SU-DHL-6 (cell line): ENCODE data around the gene SYCP3.

Experiments used
- H2AFZ ChIP-seq: fragments of 200-600 bp; sonication (generic); 2 replicates; pipeline ENCODE4 v1.6.1; 2014; ENCODE audit warnings: low read depth, mild to moderate bottlenecking, moderate library complexity, mixed read lengths, antibody characterized with exemption, low read length; ENCODE audit not compliant: severe bottlenecking
- H3F3A ChIP-seq: fragments of 200-600 bp; shearing (Covaris generic); 2 replicates; pipeline ENCODE4 v1.6.0; 2016; ENCODE audit warnings: antibody characterized with exemption, mild to moderate bottlenecking; ENCODE audit not compliant: insufficient read depth
- H3K27ac ChIP-seq: fragments of 200-600 bp; sonication (generic); 2 replicates; pipeline ENCODE4 v1.5.1; 2016; ENCODE audit warnings: low read depth, mild to moderate bottlenecking, low read length, moderate library complexity, mixed read lengths
- H3K27me3 ChIP-seq: fragments of 200-600 bp; sonication (generic), shearing (Covaris generic); 2 replicates; pipeline ENCODE4 v1.6.0; 2014; ENCODE audit warnings: mild to moderate bottlenecking, low read length
- H3K36me3 ChIP-seq: fragments of 200-600 bp; sonication (generic); 2 replicates; pipeline ENCODE4 v1.6.1; 2014; ENCODE audit warnings: mild to moderate bottlenecking, low read length, mixed read lengths
- H3K4me2 ChIP-seq: fragments of 300-600, 200-600 bp; shearing (Covaris generic), sonication (generic); 2 replicates; pipeline ENCODE4 v1.6.0; 2014; ENCODE audit warnings: low read length, low read depth, mild to moderate bottlenecking; ENCODE audit not compliant: poor library complexity, severe bottlenecking
- H3K4me3 ChIP-seq: fragments of 200-600 bp; sonication (generic); 2 replicates; pipeline ENCODE4 v1.5.1; 2014; ENCODE audit warnings: antibody characterized with exemption, low read length, mild to moderate bottlenecking, mixed read lengths; ENCODE audit not compliant: insufficient read depth, poor library complexity, severe bottlenecking
- H3K79me2 ChIP-seq: fragments of 200-600 bp; sonication (generic); 2 replicates; pipeline ENCODE4 v1.6.1; 2014; ENCODE audit warnings: mild to moderate bottlenecking, low read length, moderate library complexity; ENCODE audit not compliant: insufficient read depth
- H3K9ac ChIP-seq: fragments of 200-600 bp; sonication (generic); 2 replicates; pipeline ENCODE4 v1.7.0; 2014; ENCODE audit warnings: mild to moderate bottlenecking, low read length
- H3K9me2 ChIP-seq: fragments of 200-600 bp; sonication (generic); replicated peaks from 2 replicates; pipeline ENCODE4 v1.6.1; 2014; ENCODE audit warnings: low read length; ENCODE audit not compliant: insufficient read depth
- H3K9me3 ChIP-seq: fragments of 200-600 bp; sonication (generic); 2 replicates; pipeline ENCODE4 v1.6.1; 2014; ENCODE audit warnings: low read length, mixed read lengths; ENCODE audit not compliant: insufficient read depth
- H4K20me1 ChIP-seq: fragments of 200-600 bp; sonication (generic); 2 replicates; pipeline ENCODE4 v1.6.1; 2014; ENCODE audit warnings: low read depth, mild to moderate bottlenecking, antibody characterized with exemption, low read length, moderate library complexity, mixed read lengths
- EZH2phosphoT487 ChIP-seq: fragments of 200-600 bp; sonication (generic), shearing (Covaris generic); conservative IDR thresholded peaks from 2 replicates; pipeline ENCODE4 v1.6.1; 2018; ENCODE audit warnings: mild to moderate bottlenecking, antibody characterized with exemption, low read length, moderate library complexity, mixed read lengths
- TF ChIP-seq, protein P1 (sequence below): fragments of 200-600 bp; sonication (generic); IDR thresholded peaks from one replicate; pipeline ENCODE4 v1.5.1; 2017; ENCODE audit warnings: antibody characterized with exemption, mild to moderate bottlenecking, low read length, moderate library complexity; ENCODE audit not compliant: insufficient read depth, poor library complexity, severe bottlenecking

The SYCP3 gene

DNA sequence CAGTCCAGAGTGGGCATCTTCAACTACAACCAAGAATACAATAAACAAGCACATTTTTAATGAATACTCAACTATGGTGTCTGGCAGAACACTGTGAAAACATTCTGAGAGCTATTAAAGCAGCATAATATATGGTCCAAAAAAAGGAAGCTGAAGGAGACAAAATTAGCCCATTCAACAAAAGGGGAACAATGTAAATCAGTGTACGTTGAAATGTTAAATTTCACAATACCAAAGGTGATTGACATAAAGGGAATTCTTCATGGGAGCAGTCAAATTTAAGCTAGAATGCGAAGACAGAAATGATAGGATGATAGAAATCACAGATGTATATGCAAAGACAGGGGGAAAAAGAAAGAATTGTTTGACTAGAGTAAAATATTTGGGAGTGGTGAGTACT, 41.3 kb upstream of the SYCP3 start:
- H3K9me3 ChIP-seq, result no peaks in the 10 kb centered on the region
- no peaks in the 10 kb centered on the region for H3F3A ChIP-seq
- H3K4me2 ChIP-seq, result peak overlapping the region; percentile 42
- H3K9ac ChIP-seq, result no peak overlapping the region
- H3K79me2 ChIP-seq, result no peaks in the 10 kb centered on the region
- no peaks in the 10 kb centered on the region for H3K27me3 ChIP-seq
- no peak overlapping the region for H2AFZ ChIP-seq
- H3K36me3 ChIP-seq, result no peaks in the 10 kb centered on the region
- H3K27ac ChIP-seq, result no peak overlapping the region
- TF ChIP-seq, protein P1, sequence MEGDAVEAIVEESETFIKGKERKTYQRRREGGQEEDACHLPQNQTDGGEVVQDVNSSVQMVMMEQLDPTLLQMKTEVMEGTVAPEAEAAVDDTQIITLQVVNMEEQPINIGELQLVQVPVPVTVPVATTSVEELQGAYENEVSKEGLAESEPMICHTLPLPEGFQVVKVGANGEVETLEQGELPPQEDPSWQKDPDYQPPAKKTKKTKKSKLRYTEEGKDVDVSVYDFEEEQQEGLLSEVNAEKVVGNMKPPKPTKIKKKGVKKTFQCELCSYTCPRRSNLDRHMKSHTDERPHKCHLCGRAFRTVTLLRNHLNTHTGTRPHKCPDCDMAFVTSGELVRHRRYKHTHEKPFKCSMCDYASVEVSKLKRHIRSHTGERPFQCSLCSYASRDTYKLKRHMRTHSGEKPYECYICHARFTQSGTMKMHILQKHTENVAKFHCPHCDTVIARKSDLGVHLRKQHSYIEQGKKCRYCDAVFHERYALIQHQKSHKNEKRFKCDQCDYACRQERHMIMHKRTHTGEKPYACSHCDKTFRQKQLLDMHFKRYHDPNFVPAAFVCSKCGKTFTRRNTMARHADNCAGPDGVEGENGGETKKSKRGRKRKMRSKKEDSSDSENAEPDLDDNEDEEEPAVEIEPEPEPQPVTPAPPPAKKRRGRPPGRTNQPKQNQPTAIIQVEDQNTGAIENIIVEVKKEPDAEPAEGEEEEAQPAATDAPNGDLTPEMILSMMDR, result no peak
- TF ChIP-seq EZH2phosphoT487, result no peak
- no peak overlapping the region for H3K4me3 ChIP-seq
- H4K20me1 ChIP-seq, result no peaks in the 10 kb centered on the region
- no peaks in the 10 kb centered on the region for H3K9me2 ChIP-seq

DNA sequence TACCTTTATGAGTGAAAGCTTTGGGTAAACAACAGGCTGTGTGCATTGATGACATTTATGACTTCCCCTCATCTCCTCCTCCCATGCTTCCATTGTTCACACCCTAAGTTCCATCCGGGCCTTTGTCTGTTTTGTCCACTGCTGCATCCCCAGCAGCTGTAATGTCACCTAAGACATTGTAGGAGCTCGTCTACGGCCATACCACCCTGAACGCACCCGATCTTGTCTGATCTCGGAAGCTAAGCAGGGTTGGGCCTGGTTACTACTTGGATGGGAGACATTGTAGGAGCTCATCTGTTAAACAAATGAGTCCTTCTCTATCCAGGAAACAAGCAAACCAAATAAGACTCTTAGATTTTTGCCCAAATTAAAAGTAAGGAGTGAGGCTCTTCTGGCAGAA, 40.4 kb upstream of the SYCP3 start:
- Histone ChIP-seq H3K4me2 (no peak overlapping the region), H3K27me3 (no peaks in the 10 kb centered on the region), H3K36me3 (no peaks in the 10 kb centered on the region), H3K4me3 (no peak overlapping the region), H3K27ac (no peak overlapping the region), H3K9ac (no peak overlapping the region), H3K9me3 (no peaks in the 10 kb centered on the region), H3F3A (no peaks in the 10 kb centered on the region), H3K79me2 (no peaks in the 10 kb centered on the region), H2AFZ (no peak overlapping the region), H3K9me2 (no peaks in the 10 kb centered on the region), H4K20me1 (no peaks in the 10 kb centered on the region)
- no peak for TF ChIP-seq EZH2phosphoT487
- TF ChIP-seq, protein P1, result no peak

DNA sequence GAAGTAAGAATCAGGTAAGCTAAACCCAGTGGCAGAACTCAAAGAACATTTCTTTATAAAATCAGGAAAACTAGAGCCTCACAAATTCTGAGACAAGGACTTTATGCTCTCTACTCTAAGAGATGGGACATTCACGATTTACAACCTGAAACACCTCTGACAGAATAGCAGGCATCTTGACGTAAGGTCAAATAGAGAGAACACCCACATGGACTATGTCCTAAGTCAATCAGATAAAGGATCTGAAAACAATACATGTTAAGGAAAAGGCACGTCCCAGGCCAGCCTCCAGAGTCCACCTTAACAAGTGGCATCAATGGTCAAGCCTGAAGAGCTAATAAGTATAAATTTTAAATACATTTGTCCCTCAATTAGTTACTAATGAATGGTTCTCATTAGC, 39.9 kb upstream of the SYCP3 start:
- Histone ChIP-seq H3K9me2 (no peaks in the 10 kb centered on the region), H3K9ac (no peak overlapping the region), H2AFZ (no peak overlapping the region), H3K4me2 (no peak overlapping the region), H3K27ac (no peak overlapping the region), H3K79me2 (no peaks in the 10 kb centered on the region), H3K27me3 (no peaks in the 10 kb centered on the region), H3K36me3 (no peaks in the 10 kb centered on the region), H3K9me3 (no peaks in the 10 kb centered on the region), H3F3A (no peaks in the 10 kb centered on the region), H3K4me3 (no peak overlapping the region), H4K20me1 (no peaks in the 10 kb centered on the region)
- no peak for TF ChIP-seq EZH2phosphoT487
- TF ChIP-seq, protein P1, result no peak

DNA sequence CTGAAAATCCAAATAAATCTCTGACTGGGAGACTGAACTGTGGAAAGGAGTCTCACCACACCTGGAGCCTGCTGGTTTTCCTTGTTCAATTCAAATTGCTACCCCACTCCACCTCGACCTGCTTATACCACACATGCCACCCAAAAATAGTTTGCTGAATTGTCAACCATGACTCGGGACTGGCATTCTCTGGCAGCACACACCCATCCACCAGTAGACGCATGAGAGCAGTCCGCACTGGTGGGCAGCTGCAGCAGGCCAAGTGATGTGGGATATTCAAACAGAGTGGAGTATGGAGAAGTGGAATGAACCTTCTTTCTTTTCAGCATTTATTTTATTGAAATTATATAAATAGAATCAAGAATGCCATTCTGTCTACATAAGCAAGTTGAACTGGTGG, 38.7 kb upstream of the SYCP3 start:
- no peak overlapping the region for H3K4me2 ChIP-seq
- no peaks in the 10 kb centered on the region for H3K36me3 ChIP-seq
- H3K27me3 ChIP-seq, result no peaks in the 10 kb centered on the region
- no peak overlapping the region for H2AFZ ChIP-seq
- no peaks in the 10 kb centered on the region for H4K20me1 ChIP-seq
- peaks cover 5% of the 10 kb centered on the region; the same call in 1 of the 2 replicates for H3F3A ChIP-seq
- no peak overlapping the region for H3K9ac ChIP-seq
- H3K27ac ChIP-seq, result no peak overlapping the region
- H3K4me3 ChIP-seq, result no peak overlapping the region
- no peaks in the 10 kb centered on the region for H3K9me3 ChIP-seq
- H3K9me2 ChIP-seq, result no peaks in the 10 kb centered on the region
- H3K79me2 ChIP-seq, result no peaks in the 10 kb centered on the region
- TF ChIP-seq, protein P1, result no peak
- TF ChIP-seq EZH2phosphoT487, result no peak
